ENCODE measurements around the gene HRNR.

- TF ChIP-seq CTCF (IDR thresholded peaks at IDR 0.05; ENCODE audit: borderline replicate concordance, extremely low read depth, low read length, poor library complexity, severe bottlenecking) (no peak), EZH2 (IDR thresholded peaks at IDR 0.05; ENCODE audit: borderline replicate concordance, low read depth, low read length, severe bottlenecking) (no peak)
These were observed 5.1 kb downstream of the HRNR start for GRCh38 chr1:152218762-152219436.
